RWPE2 (cell line): ENCODE results near the gene ZBTB46.

ENCODE experiments used
- ATAC-seq: fragments of 200-7000 bp; cut with Tn5 transposase; 3 replicates; pipeline ENCODE4 v1.9.1; 2021; ENCODE audit warnings: low read depth
- DNase-seq: peaks from one replicate; pipeline ENCODE4 v3.0.0-alpha.2; 2020; ENCODE audit warnings: low spot score
- H3K27ac ChIP-seq: fragments of 450-650 bp; 2 replicates; pipeline ENCODE4 v1.5.1; 2017; ENCODE audit warnings: mild to moderate bottlenecking; ENCODE audit not compliant: poor library complexity, severe bottlenecking
- H3K27me3 ChIP-seq: fragments of 250-450 bp; sonication (Bioruptor Pico); 2 replicates; pipeline ENCODE4 v1.5.1; 2021; ENCODE audit warnings: mild to moderate bottlenecking, moderate library complexity; ENCODE audit not compliant: insufficient read depth, poor library complexity, severe bottlenecking
- H3K36me3 ChIP-seq: fragments of 250-450 bp; sonication (Bioruptor Pico); 2 replicates; pipeline ENCODE4 v1.5.1; 2020; ENCODE audit warnings: low read depth, mild to moderate bottlenecking, moderate library complexity
- H3K4me1 ChIP-seq: fragments of 250-450 bp; sonication (Bioruptor Pico); 2 replicates; pipeline ENCODE4 v1.5.1; 2021; ENCODE audit warnings: mild to moderate bottlenecking, moderate library complexity; ENCODE audit not compliant: insufficient read depth, poor library complexity, severe bottlenecking
- H3K4me3 ChIP-seq: fragments of 250-450 bp; sonication (Bioruptor Pico); 2 replicates; pipeline ENCODE4 v1.5.1; 2021; ENCODE audit warnings: mild to moderate bottlenecking, moderate library complexity; ENCODE audit not compliant: severe bottlenecking
- H3K9me3 ChIP-seq: fragments of 250-450 bp; sonication (Bioruptor Pico); 2 replicates; pipeline ENCODE4 v1.5.1; 2021; ENCODE audit warnings: mild to moderate bottlenecking, moderate library complexity; ENCODE audit not compliant: severe bottlenecking
- TF ChIP-seq, protein P1 (sequence below): fragments of 450-650 bp; IDR thresholded peaks from one replicate; pipeline ENCODE4 v1.5.1; 2017; ENCODE audit warnings: mild to moderate bottlenecking, moderate library complexity; ENCODE audit not compliant: poor library complexity, severe bottlenecking

The ZBTB46 gene

DNA sequence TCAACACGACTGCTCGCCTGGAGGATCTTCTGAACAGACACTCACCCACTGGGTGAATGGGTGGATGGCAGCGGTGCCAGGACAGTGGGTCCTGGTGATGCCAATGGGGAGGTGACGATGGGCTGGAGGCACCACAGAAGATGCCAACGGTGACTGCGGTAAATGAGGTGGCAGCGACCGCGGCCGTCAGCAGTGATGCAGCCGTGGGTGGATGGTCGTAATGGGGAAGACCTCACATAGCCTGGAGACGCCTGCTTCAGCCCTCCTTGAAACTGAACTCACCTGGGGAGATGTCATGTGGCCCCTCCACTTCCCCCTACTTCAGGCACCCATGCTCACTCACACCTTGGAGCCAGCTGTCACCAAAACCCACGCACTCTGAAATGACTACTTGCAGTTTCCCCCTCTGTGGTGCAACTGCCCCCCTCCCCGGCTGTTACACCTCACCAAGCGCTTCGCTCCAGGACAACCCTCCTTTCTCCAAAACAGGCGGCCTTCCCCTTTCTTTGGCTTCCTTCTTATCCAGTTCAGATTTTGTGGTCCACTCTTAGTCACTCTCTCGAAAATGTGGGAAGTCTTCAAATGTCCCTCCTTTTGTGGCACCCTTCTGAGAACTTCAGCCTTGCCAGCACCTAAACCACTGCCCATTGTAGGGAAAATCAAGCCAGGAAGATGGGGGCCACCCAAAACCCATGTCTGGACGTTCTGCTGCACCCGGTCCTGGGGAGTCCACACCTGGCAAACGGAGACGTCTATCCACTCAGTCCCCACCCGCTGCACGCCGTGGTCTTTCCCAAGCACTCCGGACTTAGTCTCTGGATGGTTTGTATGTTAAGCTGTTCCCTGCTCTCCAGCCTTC lies 19.9 kb upstream of the ZBTB46 start:
- DNase-seq (no peak), ATAC-seq (no peak)
- TF ChIP-seq, protein P1, sequence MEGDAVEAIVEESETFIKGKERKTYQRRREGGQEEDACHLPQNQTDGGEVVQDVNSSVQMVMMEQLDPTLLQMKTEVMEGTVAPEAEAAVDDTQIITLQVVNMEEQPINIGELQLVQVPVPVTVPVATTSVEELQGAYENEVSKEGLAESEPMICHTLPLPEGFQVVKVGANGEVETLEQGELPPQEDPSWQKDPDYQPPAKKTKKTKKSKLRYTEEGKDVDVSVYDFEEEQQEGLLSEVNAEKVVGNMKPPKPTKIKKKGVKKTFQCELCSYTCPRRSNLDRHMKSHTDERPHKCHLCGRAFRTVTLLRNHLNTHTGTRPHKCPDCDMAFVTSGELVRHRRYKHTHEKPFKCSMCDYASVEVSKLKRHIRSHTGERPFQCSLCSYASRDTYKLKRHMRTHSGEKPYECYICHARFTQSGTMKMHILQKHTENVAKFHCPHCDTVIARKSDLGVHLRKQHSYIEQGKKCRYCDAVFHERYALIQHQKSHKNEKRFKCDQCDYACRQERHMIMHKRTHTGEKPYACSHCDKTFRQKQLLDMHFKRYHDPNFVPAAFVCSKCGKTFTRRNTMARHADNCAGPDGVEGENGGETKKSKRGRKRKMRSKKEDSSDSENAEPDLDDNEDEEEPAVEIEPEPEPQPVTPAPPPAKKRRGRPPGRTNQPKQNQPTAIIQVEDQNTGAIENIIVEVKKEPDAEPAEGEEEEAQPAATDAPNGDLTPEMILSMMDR = no peak
- H3K27me3 ChIP-seq = peaks cover 21% of the 10 kb centered on the region
- no peaks in the 10 kb centered on the region for H3K4me1 ChIP-seq
- no peaks in the 10 kb centered on the region for H3K36me3 ChIP-seq
- no peak overlapping the region for H3K4me3 ChIP-seq
- H3K9me3 ChIP-seq = no peaks in the 10 kb centered on the region
- no peak overlapping the region for H3K27ac ChIP-seq

DNA sequence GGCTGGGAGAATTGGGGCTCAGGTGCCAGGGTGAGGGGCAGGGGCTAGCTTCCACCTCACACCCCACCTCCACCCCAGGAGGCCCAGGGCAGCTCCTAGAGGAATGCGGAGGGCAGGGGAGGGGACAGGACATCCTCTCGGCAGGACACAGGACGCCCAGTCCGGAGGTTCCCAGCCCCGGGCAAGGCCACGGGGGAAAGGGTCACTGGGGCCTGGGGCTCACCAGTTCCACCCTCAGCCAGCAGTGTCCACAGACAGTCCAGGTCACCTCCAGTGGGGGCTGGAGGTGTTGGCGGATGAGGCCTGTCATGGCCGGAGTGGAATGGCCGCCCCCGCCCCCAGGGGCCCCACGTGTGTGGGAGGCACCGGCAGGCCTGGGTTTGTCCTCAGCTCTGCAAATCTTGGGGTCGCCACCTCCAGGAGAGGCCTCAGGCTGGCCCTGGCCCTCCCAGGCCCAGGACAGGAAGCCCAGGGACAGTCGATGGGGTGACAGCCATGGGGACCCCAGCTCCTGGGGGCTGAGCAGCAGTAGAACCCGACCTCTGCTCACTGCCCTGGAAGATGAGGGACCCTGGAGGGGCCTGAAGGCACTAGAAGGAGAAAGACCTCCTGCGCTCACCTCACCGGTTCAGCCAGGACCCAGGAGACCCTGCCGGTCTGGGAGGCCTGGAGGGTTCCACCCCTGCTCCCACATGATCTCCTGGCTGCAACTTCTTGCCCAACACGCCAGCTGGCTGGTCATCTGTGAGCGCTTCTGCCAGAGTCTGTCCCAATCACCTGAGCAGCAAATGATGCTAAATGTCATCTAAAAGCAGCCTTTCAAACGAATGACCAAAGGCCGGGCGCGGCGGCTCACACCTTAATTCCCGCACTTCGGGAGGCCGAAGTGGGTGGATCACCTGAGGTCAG lies 17.2 kb upstream of the ZBTB46 start:
- Histone ChIP-seq H3K9me3 (no peaks in the 10 kb centered on the region), H3K27me3 (peaks cover 20% of the 10 kb centered on the region), H3K4me3 (no peak overlapping the region), H3K27ac (no peak overlapping the region), H3K4me1 (no peaks in the 10 kb centered on the region), H3K36me3 (no peaks in the 10 kb centered on the region)
- ATAC-seq = no peak
- DNase-seq = peak; percentile 83
- TF ChIP-seq, protein P1 = no peak

DNA sequence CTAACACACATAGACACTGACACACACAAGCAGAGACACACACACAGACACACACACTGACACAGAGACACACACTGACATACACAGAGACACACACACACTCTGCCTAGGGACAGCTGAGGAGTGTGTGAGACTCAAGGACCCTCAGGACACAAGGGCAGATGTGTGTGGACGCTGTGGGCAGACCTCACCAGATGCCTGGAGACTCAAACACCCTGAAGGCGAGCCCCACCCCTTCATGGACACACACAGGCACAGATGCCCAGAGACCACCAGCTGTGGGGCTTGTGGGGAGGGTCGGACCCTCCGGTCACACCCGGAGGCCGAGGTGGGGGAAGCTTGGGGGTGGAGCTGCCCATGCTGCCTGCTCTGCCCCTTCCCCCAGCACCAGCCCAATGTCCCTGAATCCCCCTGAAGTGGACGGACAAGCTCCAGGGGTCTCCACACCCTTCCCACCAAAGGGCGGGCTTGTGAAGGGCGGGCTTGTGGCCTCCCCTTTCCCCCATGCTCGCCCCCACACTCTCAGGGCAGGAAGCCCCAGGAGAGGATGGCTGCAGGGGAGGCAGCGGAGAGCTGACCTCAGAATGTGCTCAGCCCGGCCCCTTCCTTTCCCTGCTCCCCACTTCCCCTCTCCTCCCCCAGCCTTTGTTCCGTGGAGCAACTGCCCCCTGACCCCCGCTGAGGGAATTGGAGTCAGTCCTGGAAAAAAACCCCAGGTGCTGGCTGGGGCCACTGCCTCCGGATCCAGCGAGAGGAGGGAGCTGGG lies 16.4 kb upstream of the ZBTB46 start:
- Histone ChIP-seq H3K36me3 (no peaks in the 10 kb centered on the region), H3K4me3 (no peak overlapping the region), H3K27me3 (peaks cover 20% of the 10 kb centered on the region), H3K9me3 (no peaks in the 10 kb centered on the region), H3K4me1 (no peaks in the 10 kb centered on the region), H3K27ac (no peak overlapping the region)
- TF ChIP-seq, protein P1 = no peak
- ATAC-seq (no peak), DNase-seq (no peak)

GRCh38 chr20:63846888-63847236 lies 15.8 kb upstream of the ZBTB46 start:
- Histone ChIP-seq H3K27me3 (peaks cover 20% of the 10 kb centered on the region), H3K27ac (no peak overlapping the region), H3K4me3 (no peak overlapping the region), H3K4me1 (no peaks in the 10 kb centered on the region), H3K9me3 (no peaks in the 10 kb centered on the region), H3K36me3 (no peaks in the 10 kb centered on the region)
- ATAC-seq (no peak), DNase-seq (no peak)
- TF ChIP-seq, protein P1 = no peak
